Lung (tissue), 12 donors: ENCODE measurements around the gene KEAP1. TPM values are rescaled to one million over a fixed set of nuclear protein-coding genes. Genes with fewer than 3 reads are reported as not detected.

Source experiments
- ATAC-seq: fragments of 200-7000 bp; cut with Tn5 transposase; one replicate; pipeline ENCODE4 v1.9.1; 2020; ENCODE audit warnings: moderate number of reproducible peaks; ENCODE audit not compliant: insufficient read depth, low FRiP score
- DNase-seq, 3 donors: peaks; one replicate each; pipeline ENCODE4 v3.0.0-alpha.2; 2013 to 2017
- H3K27ac ChIP-seq, 2 donors: one replicate each; pipeline ENCODE4 v1.5.1; 2013; ENCODE audit warnings: mild to moderate bottlenecking in 2 of 2, moderate library complexity in 2 of 2, control low read depth in 1 of 2, inconsistent platforms in 1 of 2, low read depth in 1 of 2, low read length in 1 of 2
- H3K27me3 ChIP-seq, 3 donors: one replicate each; pipeline ENCODE4 v1.5.1; 2013; ENCODE audit warnings: low read length in 2 of 3; ENCODE audit not compliant: control insufficient read depth in 3 of 3, insufficient read depth in 3 of 3
- H3K36me3 ChIP-seq, 4 donors: one replicate each; pipeline ENCODE4 v1.5.1; 2013; ENCODE audit warnings: low read length in 4 of 4, mild to moderate bottlenecking in 1 of 4, moderate library complexity in 1 of 4; ENCODE audit not compliant: control insufficient read depth in 4 of 4, insufficient read depth in 4 of 4
- H3K4me1 ChIP-seq, 5 donors: one replicate each; pipeline ENCODE4 v1.5.1; 2013; ENCODE audit warnings: low read length in 5 of 5, mild to moderate bottlenecking in 2 of 5, moderate library complexity in 1 of 5; ENCODE audit not compliant: control insufficient read depth in 5 of 5, insufficient read depth in 5 of 5
- H3K4me3 ChIP-seq: one replicate; pipeline ENCODE4 v1.5.1; 2013; ENCODE audit warnings: mild to moderate bottlenecking, control low read depth, moderate library complexity
- H3K9ac ChIP-seq, 2 donors: one replicate each; pipeline ENCODE4 v1.5.1; 2013; ENCODE audit warnings: low read length in 2 of 2, control low read depth in 1 of 2; ENCODE audit not compliant: insufficient read depth in 1 of 2
- H3K9me3 ChIP-seq, 4 donors: one replicate each; pipeline ENCODE4 v1.5.1; 2013; ENCODE audit warnings: low read length in 3 of 4, mild to moderate bottlenecking in 1 of 4, moderate library complexity in 1 of 4; ENCODE audit not compliant: control insufficient read depth in 4 of 4, insufficient read depth in 3 of 4
- WGBS, 2 donors: extraction: QIAGEN DNeasy Blood & Tissue Kit; methylation state at CpG; one replicate each; pipeline ENCODE4 v1.1.7; 2013; 5-methylcytosine and 5-hydroxymethylcytosine counted together
- polyA plus RNA-seq, 2 donors: library from polyadenylated mRNA; stranded (reverse); fragments of 200-250 nt; gene quantifications; one replicate each; pipeline ENCODE4 v1.2.1, GENCODE V29; 2013
- total RNA-seq, 2 donors: library from RNA; depleted of rRNA in 1 of 2; stranded (reverse); fragments of >200 nt in 1 of 2; gene quantifications; one replicate each; pipeline ENCODE4 v1.2.1, GENCODE V29; 2014 to 2021
- TF ChIP-seq, protein P1 (sequence below): IDR thresholded peaks from 2 replicates; pipeline ENCODE4 v1.5.1; 2012; ENCODE audit warnings: mild to moderate bottlenecking; ENCODE audit errors: control extremely low read depth, extremely low read depth
- donor health status: control.
- donor health status: control.
- donor health status: Bipolar disorder and iron deficiency.
- donor health status: healthy.
- donor health status: DM: yes; HTN: yes; CAD: no.

The KEAP1 gene
- total and polyA plus RNA-seq, 4 donors = 44.8 to 73.5 (median 60.3) TPM

DNA sequence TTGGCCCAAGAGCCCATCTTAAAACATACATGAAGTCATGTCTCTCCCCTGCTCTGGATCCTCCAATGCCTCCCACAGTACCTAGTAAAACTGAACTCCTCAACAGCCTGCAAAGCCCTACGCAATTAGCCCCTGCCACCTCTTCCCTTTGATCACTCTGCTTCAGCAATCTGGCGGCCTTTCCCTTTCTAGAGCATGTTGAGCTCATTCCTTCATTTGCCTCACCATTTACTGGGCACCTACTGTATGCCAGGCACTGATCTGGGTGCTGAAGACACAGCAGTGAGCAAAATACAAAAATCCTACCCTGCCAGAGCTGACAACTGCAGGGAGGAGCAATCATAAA, 2.9 kb downstream of the KEAP1 start:
- no peak overlapping the region for H3K9ac ChIP-seq
- no peaks in the 10 kb centered on the region for H3K27me3 ChIP-seq
- no peak overlapping the region for H3K4me3 ChIP-seq
- peaks cover 0 to 22% (median 15%) of the 10 kb centered on the region in 4 donors for H3K36me3 ChIP-seq
- no peak overlapping the region for H3K27ac ChIP-seq
- ATAC-seq (no peak), DNase-seq (no peak)
- no peaks in the 10 kb centered on the region for H3K9me3 ChIP-seq
- H3K4me1 ChIP-seq = peaks cover 0 to 15% (median 0%) of the 10 kb centered on the region in 5 donors
- WGBS, 2 donors = 99 to 100% methylated on average over 2 of the region's 2 CpGs
- TF ChIP-seq, protein P1, sequence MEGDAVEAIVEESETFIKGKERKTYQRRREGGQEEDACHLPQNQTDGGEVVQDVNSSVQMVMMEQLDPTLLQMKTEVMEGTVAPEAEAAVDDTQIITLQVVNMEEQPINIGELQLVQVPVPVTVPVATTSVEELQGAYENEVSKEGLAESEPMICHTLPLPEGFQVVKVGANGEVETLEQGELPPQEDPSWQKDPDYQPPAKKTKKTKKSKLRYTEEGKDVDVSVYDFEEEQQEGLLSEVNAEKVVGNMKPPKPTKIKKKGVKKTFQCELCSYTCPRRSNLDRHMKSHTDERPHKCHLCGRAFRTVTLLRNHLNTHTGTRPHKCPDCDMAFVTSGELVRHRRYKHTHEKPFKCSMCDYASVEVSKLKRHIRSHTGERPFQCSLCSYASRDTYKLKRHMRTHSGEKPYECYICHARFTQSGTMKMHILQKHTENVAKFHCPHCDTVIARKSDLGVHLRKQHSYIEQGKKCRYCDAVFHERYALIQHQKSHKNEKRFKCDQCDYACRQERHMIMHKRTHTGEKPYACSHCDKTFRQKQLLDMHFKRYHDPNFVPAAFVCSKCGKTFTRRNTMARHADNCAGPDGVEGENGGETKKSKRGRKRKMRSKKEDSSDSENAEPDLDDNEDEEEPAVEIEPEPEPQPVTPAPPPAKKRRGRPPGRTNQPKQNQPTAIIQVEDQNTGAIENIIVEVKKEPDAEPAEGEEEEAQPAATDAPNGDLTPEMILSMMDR = no peak

DNA sequence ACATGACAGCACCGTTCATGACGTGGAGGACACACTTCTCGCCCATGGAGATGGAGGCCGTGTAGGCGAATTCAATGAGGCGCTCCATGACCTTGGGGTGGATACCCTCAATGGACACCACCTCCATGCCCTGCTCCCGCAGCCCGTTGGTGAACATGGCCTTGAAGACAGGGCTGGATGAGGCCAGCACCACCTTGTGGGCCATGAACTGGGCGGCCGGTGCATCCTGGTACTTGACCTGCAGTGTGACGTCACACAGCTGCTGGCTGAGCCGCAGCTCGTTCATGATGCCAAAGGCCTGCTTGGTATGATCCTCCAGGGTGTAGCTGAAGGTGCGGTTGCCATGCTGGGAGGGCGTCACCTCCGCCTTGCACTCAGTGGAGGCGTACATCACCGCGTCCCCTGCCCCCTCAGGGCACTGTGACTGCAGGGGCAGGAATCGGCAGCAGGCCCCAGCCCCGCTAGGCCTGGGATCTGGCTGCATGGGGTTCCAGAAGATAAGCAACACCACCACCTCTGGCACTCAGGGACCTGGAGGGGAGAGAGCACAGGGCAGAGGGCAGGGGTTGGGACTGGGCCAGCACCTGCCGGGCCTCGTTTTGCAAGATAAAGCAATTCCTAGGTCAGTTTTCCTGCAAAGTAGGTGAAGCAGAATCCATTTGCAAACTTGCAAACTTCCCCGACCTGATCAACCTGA, 3.5 kb downstream of the KEAP1 start:
- Histone ChIP-seq H3K27ac (no peak overlapping the region), H3K4me1 (peaks cover 0 to 15% (median 0%) of the 10 kb centered on the region in 5 donors), H3K27me3 (no peaks in the 10 kb centered on the region), H3K9ac (no peak overlapping the region), H3K4me3 (no peak overlapping the region), H3K36me3 (peaks cover 3 to 26% (median 17%) of the 10 kb centered on the region in 4 donors), H3K9me3 (no peaks in the 10 kb centered on the region)
- ATAC-seq (no peak), DNase-seq (no peak)
- TF ChIP-seq, protein P1 = no peak
- 89 to 92% methylated on average over 24 of the region's 24 CpGs for WGBS, 2 donors

DNA sequence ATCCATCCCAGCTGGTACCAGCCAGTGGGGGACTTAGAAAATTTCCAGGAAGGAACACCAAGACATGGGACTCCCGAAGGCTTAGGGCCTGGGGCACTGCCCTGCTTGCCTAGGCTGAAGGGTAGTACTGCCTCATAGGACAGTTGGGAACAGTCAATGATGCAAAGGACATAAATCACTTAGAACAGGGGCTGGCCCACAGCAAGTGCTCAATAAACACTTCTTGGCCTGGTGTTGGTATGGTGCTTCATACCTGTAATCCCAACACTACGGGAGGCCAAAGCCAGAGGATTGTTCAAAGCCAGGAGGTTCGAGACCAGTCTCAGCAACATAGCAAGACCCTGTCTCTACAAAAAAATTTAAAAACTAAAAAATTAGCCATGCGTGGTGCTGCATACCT, 5.8 kb downstream of the KEAP1 start:
- ATAC-seq (no peak), DNase-seq (no peak)
- TF ChIP-seq, protein P1 = no peak
- Histone ChIP-seq H3K27me3 (no peaks in the 10 kb centered on the region), H3K27ac (no peak overlapping the region), H3K9me3 (no peaks in the 10 kb centered on the region), H3K9ac (no peak overlapping the region), H3K4me1 (peaks cover 0 to 15% (median 0%) of the 10 kb centered on the region in 5 donors), H3K36me3 (peaks cover 3 to 32% (median 18%) of the 10 kb centered on the region in 4 donors), H3K4me3 (no peak overlapping the region)
- WGBS, 2 donors = 93 to 98% methylated on average over 4 of the region's 4 CpGs
